OCI-LY1 (cell line): Measurements from ENCODE around the gene MIER1.
"Not testable (repeated sequence)": the region's sequence is repeated elsewhere in the genome, so short reads cannot be mapped to it uniquely, and the experiment has no call there.

ENCODE experiments used
- CTCF ChIP-seq: fragments of 200-600 bp; sonication (generic), shearing (Covaris generic); IDR thresholded peaks from 2 replicates; pipeline ENCODE4 v1.5.1; 2017; ENCODE audit warnings: mild to moderate bottlenecking, antibody characterized with exemption, low read length, moderate library complexity, mixed read lengths
- EZH2 ChIP-seq: fragments of 200-600 bp; sonication (generic), shearing (Covaris generic); IDR thresholded peaks from 2 replicates; pipeline ENCODE4 v1.8.0; 2017; ENCODE audit warnings: borderline replicate concordance, mixed run types, mild to moderate bottlenecking, antibody characterized with exemption, low read length, moderate library complexity, mixed read lengths

GRCh38 chr1:66915203-66915602 lies 9.6 kb upstream of the MIER1 start:
- TF ChIP-seq CTCF, EZH2: not testable (repeated sequence)
